CD4-positive, alpha-beta T cell treated with Interleukin-4 for 1 hour (primary cell): ENCODE results near the gene NUAK1.

Experiments used
- DNase-seq, 2 donors: peaks; one replicate each; pipeline ENCODE4 v3.0.0-alpha.2; 2020 to 2022

The NUAK1 gene

DNA sequence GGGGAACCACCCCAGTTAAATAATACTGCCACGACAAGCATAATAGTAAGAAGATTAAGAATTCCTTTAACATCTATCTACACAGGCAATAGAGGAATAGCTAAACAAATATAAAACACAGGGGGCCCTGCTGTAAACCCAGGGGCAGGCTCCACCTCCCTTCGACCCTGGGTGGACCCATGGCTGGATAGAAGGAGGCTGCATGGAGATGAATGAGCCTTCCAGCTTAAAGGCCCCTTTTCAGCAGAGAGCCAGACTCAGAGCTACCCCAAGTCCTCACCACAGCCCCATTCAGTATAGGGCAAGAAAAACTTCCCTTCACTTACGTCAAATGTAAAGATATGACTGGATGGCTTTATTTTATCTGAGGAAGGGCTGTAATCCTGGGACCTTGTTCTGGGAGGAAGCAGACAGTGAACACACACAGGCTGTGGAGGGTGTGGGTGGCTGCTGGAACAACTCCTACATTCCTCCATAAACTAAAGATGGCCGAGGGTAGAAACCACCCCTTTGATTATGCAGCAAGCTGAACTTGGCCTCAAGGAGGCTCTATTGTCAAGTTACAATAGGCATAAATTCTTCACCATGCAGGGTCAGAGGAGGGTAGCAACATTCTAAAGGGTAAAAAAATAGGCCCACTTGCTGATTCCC is 30.4 kb downstream of the NUAK1 start:
- no peak for DNase-seq

DNA sequence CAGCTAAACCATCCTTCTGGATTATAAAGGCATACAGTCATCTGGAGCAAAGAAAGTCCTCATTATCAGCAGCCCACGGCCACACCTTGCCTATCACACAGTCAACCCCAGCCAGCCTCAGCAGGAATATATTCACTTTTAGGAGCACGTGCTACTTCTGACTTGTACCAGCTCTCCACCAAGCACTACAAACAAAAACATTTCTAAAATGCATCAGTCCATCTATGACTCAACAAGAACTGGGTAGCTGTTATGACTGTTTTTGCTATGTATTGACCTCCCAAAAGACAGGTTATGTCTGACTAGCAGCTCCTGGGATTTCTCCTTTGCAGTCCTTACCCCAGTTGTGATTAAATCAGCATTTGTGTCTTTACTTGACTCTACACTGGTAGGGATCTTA is 31.2 kb downstream of the NUAK1 start:
- no peak for DNase-seq

DNA sequence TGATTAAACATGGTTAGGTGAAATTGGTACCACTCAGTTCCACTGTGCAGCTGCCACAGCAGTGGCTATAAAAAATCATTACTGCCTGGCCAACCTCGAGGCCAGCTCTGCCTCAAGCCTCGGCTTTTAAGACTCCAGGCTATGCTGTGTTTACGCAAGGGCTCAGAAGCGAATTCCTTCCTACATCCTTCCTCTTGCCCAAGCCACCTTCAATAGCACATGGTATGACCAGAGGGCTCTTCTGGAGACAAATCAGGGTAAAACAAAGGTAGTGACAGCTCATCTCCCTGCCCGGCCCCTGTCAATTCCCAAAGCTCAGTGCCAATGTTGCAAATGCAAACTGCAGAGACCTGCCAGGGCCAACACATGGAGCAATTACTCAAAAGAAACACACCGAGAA is 31.9 kb downstream of the NUAK1 start:
- DNase-seq, result no peak

DNA sequence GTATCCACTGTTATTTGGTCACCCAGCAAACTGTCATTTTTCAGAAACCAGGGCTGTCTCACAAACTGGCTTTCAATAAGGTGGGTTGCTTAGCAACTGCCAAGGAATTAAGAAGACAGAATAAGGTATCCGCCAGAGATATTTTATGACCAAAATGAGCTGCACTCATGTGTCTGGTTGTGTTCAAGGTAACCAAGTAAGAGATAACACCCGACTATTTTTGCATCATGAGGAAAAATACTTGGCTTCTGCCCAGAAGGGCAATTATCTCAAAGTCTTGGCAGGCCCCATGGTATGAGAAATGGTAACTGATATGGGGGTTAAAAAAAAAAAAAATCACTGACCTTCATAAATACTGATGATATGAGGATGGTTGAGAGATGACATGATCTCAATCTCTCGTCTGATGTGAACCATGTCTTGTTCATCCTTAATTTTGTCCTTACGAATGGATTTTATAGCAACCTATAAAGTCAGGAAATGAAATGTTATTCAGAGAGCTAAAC is 32.6 kb downstream of the NUAK1 start:
- DNase-seq, result no peak

DNA sequence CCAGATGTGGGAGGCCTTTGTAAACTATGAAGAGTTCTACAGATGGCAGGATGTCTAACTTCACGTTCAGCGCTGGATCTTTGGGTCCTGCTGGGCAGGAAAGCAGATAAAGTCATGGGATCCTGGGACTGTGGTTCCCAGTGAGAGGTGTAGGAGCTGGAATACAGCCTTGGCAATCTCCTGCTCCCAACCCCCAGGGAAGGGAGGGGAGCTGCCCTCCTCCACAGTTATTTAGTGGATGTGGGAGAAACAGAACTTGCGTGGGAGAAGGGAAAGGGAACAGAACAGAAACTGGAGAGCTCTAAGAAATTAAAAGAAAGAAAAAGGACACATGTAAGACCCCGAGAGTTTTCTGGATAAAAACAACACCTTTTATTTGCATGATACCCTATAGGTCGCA is 37.0 kb downstream of the NUAK1 start:
- no peak for DNase-seq

DNA sequence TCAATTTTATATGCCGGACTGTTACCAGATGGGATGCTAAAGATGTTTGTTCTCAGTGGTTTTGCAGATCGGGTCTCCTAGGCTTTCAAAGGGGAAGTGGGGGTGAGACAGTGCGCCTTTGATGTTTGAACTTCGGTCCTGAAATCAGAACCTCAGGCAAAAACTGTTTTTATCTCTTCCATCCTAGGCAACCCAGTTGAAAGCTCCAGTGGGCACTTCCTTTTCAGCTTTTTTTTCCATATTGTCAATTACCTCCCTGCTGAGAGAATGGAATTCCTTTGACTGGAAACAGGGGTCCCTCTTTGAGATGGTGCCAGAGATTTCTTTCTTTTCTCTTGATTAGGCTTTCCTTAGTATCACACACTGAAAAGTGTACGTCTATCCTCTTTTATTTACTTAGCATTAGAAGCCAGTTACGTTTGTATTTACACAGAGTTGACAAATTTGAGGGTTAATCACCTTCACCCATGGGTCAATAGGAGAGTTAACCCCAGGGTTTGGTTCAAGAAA is 40.0 kb downstream of the NUAK1 start:
- DNase-seq, result no peak

DNA sequence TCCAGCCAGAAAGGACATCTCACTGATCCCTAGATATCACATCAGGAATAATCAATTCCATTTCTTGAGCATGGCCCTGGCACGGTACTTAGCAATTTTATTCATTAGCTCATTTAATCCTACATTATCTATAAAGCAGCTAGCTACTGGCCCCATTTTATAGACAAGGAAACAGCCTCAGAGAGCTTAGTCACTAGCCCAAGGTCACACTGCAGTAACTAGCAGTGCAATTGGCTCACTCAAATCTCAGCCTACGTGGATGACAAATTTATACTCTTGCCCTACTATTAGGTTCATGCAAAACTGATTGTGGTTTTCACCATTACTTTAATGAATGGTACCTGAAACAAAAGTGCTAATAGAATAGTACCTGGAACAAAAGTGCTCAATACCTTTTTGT is 41.7 kb downstream of the NUAK1 start:
- DNase-seq, result no peak

DNA sequence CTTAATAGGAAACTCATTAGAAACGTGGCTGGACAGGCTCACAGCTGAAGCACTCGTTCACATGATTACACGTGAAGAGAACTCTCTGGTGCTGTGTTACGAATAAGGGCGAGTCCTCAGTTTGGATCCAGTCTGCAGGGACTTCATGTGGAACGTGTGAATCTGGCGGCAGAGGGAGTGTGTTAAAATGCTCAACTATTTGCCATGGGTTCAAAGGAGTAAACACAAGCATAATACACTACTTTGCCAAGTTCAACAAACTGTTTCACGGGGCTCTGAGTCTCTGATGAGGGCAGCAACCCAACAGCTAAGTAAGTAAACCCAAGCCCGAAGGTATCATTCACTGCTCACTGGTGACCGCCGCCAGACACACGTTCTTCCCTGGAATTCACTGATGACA is 42.4 kb downstream of the NUAK1 start:
- DNase-seq, result no peak

DNA sequence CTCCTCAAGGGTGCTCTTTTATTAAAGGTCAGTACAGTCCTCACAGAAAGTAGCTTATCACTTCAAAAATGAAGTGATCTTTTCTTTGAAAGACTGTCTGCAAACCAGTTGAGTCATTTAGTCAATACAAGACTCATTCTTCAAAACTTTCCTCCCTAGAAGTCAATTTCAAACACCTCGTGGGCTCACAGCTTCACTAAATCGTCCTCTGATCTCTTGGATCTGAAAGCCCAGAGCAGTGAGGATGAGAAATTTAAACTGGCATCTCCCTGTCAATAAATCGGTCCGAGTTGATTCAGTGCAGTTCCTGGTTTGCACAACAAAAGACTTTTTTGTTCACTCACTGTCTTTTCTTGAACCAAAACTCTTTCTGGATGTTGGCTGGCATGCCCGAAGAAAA is 44.5 kb downstream of the NUAK1 start:
- no peak for DNase-seq

DNA sequence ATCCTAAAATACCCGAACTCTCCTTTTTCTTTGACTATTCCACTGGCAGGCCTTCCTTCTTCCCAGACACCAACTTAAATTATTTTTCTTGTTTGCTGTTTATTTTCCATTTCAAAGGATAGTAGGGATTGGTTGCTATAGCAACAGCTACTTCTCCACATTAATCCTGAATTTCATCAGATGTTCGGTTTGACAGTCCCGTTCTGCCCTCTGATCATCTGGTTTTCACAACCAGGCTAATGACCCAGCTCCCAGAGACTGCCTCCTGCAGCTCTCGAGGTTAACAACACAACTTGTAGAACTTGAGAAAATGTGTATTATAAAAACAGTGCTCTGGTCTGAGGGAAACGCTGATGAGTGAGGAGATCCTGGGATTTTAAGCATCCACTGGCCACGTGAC is 45.5 kb downstream of the NUAK1 start:
- DNase-seq, result no peak

DNA sequence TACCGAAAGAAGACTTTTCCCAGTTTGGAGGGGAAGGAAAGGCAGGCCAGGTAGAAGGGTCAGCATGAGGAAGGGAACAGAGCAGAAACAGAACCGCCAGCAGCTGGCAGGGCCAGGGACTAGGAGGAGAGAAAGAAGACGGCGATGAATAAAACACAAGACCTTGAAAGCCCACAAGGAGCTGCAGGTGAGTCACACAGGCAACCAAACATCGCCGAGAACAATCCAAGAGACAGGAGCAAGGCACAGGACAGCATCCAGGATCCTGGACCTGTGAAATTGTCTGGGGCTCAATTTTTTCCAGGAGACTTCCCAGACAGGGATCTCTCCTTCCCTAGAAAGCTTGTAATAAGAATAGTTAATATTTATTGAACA is 47.3 kb downstream of the NUAK1 start:
- DNase-seq, result no peak

DNA sequence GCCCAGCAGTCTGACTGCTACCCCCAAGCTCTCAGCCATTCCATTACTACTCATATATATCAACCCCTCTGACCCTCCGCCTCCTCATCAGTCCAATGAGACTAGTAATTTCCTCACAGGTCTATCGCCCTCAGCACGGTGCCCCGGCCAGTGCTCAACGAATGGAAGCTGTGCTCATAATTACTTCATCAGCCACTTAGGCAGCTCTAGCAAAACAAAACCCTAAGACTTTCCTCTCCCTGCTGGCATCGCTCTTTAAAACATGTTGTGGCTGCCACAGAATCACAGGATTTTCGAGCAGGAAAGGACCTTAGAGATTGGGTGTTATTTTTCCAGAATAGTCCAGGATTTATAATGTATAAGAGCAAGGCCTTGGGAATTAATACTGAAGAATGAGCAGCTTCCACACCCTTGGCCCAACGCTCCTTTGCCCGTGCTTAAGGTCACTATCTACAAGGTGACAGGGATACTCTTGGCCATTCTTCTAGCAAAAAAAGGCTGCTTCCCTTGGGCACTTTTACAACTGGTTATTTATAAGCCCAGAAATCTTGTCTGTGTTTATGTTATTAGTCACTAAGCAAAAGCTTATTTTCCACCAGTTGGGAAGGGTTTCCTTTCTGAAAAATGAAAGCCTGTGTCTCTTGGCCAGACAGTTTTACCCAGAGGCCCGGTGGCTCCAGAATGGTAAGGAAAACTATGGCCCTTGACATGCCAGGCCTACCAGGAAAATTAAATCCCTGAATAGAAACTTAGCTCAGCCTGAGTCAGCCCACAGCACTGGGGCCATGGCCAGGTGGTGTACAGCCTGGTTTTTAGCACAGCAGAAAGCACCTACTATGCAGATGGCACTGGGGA is 47.9 kb downstream of the NUAK1 start:
- no peak for DNase-seq

DNA sequence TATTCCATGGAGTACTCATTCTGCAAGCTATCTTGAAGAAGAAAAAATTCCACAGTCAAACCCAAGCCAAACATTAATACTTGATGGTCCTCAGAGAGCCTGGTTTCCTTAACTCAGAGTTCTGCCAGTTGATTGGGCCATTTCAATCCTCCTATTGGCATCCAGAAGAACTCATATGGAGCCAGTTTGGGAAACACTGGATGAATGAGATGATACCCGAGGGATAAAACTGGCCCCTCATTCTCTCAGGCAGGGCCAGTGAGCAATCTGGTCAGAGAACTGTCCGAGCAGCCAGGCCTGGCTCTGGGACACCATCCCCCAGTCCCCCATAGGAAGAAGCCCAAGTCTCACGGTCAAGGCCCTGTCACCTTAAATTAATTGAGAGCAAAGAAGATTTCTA is 48.8 kb downstream of the NUAK1 start:
- DNase-seq, result no peak

DNA sequence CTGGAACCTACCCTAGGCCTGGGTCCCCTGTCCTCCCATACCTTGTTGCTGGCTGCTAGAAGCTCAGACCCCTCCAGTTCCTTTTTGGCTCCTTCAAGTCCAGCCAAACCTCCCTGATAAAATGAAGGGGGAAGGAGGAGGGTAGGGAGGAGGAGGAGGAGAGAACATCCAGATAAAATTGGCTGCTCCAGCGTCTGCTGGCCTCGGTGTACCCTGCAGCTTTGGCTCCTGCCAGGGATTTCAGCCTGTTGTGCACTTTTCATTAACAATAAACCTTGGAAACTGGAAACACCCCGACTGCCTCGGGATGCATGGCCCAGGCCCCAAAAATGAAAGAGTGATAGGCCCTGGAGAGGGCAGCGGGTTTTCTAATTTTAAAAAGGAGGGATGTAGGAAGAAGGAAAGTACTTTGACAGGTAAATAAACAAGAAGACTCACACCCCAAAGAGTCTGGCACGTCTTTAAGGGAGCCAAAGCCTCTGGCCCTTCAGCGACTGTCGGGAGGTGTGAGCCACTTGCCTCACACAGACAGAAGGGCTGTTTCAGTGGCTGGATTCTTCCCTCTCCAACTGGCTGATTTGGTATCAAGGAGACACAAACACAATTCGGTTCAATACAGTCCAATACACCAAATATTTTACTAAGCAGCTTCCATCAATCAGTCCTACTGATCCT is 49.8 kb downstream of the NUAK1 start:
- DNase-seq, result no peak

DNA sequence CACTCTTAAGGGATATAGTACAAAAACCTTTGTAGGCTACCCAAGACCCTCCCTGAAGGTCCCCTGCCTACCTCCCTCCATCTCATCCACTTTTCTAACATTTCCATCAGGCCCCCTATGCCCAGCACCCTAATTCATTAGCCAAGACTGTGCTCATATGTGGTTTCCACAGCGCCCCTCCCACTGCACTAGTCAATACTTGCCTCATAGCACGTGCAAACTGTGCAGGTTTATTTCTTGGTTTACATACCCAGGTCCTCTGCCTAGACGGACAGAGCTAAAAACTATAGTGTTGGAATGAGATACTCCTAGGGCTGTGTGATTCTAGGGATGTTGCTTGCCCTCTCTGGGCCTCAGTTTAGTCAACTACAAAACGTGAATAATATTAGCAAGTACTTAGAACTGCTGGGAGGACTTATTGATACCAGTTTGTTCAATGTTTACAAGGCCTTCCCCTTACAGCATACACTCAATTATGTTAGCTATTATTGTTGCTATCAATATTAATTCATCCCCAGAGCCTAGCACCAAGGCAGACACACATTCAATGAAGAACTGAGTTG is 50.4 kb downstream of the NUAK1 start:
- no peak for DNase-seq

DNA sequence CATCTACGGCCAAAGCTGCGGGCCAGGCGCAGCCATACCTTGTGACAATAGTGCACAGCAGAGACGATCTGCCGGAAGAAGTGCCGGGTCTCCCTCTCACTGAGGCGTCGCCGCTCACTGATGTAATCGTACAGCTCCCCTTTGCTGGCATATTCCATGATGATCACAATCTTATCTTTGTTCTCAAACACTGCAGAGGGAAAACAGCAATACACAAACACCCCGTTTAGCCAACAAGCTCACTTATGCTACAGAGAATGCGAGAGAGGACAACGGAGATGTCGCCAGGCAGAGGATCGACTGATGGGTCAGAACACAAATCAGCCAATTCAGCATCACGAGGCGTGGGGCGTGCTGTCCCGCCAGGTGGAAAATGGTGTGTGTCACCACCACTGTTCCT is 52.1 kb downstream of the NUAK1 start:
- no peak for DNase-seq

DNA sequence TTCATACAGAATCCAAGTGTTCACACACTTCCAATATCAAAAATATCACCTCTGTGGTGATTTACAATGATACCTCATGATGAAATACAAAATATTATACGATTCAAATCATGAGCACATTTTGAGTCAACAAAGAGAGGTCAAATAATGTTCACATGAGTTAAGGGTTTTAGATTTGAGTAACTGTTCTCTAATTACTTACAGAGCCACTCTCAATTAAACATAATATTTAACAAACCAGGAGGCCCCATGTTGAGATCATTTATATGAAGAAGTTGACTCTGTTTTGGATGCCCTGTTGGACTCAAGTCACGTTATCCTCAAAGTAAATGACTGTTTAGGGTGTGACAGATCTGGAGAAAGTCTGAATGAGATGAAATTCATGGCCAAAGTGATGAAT is 53.5 kb downstream of the NUAK1 start:
- DNase-seq, result no peak

DNA sequence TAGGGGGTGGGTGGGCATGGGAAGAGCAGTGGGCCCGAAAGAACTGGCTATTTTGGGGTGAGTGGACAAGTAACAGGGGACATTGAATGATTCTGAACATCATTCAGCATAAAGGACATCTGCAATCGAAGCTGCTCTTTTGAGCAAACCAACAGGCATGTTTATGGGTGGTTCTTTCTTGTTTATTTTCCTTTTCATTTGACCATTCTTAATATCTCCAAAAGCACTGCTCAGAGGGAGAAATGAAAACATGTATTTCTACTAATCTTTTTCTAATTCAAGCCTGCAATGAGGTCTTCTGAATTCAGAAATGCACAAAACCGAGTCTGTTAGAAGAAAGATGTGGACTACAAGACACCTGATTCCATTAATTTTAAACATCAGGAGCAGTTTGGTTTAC is 54.0 kb downstream of the NUAK1 start:
- DNase-seq, result no peak

DNA sequence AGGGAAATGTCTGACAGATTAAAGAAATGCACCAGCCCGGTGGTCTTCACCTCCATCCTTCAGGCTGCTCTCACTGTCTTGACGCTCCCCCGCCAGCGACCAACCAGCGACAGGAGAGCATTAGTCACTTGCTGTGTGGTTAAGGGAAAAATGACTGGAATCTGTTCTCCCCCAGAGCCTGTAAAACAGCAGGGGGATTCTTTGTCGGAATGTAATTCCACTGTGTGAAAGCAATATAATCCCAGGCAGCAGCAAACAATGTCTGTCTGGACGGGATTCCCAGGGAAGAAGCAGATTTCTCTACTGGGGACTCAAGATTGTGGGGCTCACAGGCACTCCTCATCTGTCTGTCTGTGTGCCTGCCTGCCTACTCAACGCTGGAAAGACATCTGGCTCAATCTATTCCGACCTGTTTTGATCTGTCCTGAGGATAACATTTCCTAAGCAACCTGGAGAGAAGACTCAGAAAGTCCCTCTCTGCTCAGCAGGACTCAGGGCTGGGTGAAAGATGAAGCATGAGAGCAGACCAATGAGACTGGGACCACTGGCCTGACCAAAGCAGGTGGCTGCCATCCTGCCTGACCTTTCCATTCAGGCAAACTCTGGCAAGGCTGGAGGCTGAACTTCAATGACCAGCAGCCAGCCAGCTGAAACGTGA is 54.6 kb downstream of the NUAK1 start:
- no peak for DNase-seq

DNA sequence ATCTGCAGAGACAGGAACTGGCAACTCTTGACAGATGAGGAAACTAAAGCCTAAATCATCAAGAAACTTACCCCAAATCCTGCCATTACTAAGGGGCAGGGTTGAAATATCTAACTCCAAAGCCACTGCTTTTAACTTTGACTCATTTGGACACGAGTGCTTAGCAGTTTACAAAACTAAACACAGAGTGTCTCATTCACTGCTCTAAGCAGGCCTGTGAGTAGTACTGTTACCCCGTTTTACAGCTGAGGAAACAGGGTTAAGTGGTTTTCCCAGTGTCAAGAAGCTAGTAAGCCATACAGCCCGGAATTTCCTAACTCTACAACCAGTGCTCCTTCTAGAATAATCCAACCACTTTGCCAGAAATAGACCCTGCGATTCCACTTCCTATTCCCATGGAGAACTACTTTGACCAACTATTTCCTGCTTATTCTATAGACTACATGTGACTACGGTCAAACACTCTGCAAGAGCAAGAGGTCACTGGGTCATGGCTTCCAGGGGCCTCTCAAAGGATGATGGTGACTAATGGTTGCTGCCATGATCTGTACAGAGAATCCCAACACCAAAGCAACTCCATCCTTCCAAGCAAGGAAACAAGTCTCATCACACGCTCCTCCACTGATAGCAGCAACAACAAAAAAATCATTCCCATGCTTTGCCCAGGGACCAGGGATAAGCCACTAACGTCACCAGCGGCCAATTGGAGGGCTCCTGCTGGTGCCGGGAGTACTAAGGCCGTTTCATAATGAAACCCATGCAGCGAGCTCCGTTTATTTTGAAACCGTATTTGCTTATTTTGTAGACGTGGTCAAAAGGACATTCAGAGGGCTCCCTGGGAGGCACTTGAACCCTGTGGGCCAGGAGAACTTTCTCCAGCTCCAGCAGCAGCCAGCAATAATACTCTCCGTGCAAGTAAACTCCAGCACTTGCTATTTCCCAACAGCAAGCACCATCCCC is 56.3 kb downstream of the NUAK1 start:
- DNase-seq, result no peak

DNA sequence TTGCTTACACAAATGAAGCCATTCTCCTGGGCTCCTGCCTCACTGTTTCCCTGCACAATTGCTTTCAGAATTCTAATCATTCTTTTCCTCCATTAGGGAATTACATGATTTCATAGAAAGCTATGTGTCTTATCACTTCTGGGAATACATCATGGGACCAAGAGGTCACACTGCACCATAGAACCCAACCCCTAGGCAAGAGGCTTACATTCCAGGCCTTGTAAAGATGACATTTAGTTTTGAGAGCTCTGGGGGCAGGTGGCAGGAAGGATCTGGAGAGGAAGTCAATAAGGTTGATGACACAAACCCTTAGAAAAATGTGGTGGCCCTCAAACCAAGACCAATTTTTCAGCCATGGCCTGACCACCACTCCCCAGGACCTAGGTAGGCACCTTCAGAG is 57.1 kb downstream of the NUAK1 start:
- no peak for DNase-seq

DNA sequence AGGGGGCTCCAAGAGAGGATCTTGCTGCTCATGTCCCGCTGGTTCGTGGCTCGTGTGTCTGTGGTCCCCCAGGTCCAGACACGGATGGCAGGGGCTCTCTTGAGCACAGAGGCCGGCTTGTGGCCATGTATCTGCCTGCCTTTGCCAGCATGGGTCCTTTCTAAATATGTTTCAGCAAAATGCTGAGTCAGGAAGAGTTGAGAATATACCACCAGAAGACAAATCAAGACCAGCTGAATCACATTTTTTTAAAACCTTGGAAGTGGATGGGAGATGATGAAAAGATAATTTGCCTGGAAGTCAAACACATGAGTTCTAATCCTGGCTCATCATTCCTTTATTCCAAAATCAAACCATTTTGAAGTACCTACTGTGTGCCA is 58.0 kb downstream of the NUAK1 start:
- no peak for DNase-seq
